ENCODE data around the gene PISD.
"Not testable (repeated sequence)": the region's sequence is repeated elsewhere in the genome, so short reads cannot be mapped to it uniquely, and the experiment has no call there.

Gene PISD

DNA sequence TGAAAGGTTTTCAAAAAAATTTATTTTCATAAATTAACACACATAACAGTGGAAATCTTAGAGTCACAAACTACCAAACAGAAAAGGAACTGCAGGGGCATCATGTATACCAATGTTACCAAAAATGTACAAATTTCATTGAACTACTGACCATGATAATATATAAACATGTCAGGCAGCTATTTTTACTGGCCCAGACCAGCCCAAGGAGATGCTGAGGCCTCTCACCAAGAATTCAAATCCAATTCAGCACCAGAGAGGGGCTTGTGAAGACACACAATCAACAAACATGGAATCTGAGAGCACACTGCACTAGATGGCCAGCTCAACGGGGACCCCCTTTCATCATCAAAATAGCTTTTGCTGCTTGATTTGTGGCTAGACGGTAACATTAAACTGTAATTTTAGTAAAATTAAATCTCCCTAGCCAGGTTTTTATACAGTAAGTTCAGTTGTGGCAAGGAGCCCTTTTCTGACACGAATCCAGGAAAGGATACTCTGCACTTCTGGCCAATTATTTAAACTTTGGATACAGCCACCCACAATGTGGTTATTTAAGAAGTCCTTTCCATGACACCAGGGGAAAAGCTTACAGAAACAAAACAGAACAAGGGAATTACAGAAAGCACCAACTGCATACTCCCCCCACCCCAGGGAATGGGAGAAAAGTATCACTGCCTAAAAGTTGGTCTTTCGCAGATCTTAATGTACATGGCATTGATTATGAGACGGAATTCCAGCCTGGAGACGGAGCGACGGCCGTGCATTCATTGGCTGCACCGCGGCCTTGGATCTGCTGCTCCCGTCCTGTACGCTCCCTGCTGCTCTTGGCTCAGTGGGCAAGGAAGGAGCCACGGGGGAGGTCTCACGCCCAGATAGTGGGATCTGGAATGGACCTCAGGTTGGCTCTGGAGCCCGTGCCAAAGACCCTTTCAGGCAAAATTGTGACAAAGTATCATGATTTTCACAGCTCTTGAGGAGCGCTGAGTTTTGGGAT lies 19.6 kb upstream of the PISD start:
- no peaks in the 10 kb centered on the region for H3K27me3 ChIP-seq (ENCODE audit: control insufficient read depth in 2 of 2, insufficient read depth in 2 of 2, low read length in 2 of 2)
- no peak overlapping the region for H3K4me3 ChIP-seq (ENCODE audit: low read length in 2 of 2)
- H3K9ac ChIP-seq (ENCODE audit: low read depth in 1 of 2, low read length in 2 of 2), result no peak overlapping the region
- H3K4me1 ChIP-seq (ENCODE audit: control insufficient read depth in 2 of 2, insufficient read depth in 2 of 2, low read length in 2 of 2), result no peaks in the 10 kb centered on the region
- H3K27ac ChIP-seq (ENCODE audit: low read depth in 2 of 2, low read length in 2 of 2), result no peak overlapping the region
- H3K36me3 ChIP-seq (ENCODE audit: control insufficient read depth in 2 of 2, insufficient read depth in 2 of 2, low read length in 2 of 2), result peaks cover 26 to 30% of the 10 kb centered on the region in 2 donors
- H3K9me3 ChIP-seq (ENCODE audit: control insufficient read depth in 2 of 2, low read length in 2 of 2), result no peaks in the 10 kb centered on the region

DNA sequence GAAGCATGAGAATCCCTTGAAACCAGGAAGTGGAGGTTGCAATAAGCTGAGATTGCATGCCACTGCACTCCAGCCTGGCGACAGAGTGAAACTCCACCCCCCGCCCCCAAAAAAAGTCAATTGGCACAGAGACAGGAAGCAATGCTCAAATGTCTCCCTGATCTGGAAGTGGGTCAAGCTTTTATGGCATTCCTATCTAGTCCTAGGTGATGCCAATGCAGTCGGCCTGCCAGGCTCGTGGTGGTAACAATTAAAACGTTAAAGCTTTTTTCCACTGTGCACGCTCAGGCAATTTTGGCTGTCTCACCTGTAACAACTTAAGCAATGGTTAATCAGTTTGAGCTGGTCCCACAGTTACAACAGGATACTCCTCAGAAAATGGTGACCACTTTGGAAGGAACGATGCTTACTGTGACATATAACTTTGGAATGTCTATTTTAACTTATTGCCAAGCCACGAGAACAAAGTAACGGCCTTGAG lies 18.9 kb upstream of the PISD start:
- no peaks in the 10 kb centered on the region for H3K9me3 ChIP-seq (ENCODE audit: control insufficient read depth in 2 of 2, low read length in 2 of 2)
- no peaks in the 10 kb centered on the region for H3K27me3 ChIP-seq (ENCODE audit: control insufficient read depth in 2 of 2, insufficient read depth in 2 of 2, low read length in 2 of 2)
- H3K36me3 ChIP-seq (ENCODE audit: control insufficient read depth in 2 of 2, insufficient read depth in 2 of 2, low read length in 2 of 2), result peaks cover 26% of the 10 kb centered on the region in 2 donors
- H3K27ac ChIP-seq (ENCODE audit: low read depth in 2 of 2, low read length in 2 of 2), result no peak overlapping the region
- H3K9ac ChIP-seq (ENCODE audit: low read depth in 1 of 2, low read length in 2 of 2), result no peak overlapping the region
- H3K4me1 ChIP-seq (ENCODE audit: control insufficient read depth in 2 of 2, insufficient read depth in 2 of 2, low read length in 2 of 2), result peaks cover 0 to 4% of the 10 kb centered on the region in 2 donors
- no peak overlapping the region for H3K4me3 ChIP-seq (ENCODE audit: low read length in 2 of 2)

DNA sequence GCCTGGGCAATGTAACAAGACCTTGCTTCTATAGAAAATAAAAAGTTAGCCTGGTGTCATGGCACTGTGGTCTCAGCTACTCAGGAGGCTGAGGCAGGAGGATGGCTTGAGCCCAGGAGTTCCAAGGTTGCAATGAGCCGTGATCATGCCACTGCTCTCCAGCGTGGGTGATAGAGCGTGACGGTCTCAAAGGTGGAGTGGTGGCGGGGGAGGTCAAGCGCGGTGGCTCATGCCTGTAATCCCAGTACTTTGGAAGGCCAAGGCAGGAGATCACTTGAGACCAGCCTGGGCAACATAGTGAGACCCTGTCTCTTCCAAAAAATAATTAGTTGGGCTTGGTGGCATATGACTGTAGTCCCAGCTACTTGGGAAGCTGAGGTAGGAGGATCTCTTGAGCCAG lies 16.7 kb upstream of the PISD start:
- H3K36me3 ChIP-seq (ENCODE audit: control insufficient read depth in 2 of 2, insufficient read depth in 2 of 2, low read length in 2 of 2), result peaks cover 8% of the 10 kb centered on the region in 2 donors
- H3K27me3 ChIP-seq (ENCODE audit: control insufficient read depth in 2 of 2, insufficient read depth in 2 of 2, low read length in 2 of 2), result no peaks in the 10 kb centered on the region
- no peak overlapping the region for H3K4me3 ChIP-seq (ENCODE audit: low read length in 2 of 2)
- no peak overlapping the region for H3K27ac ChIP-seq (ENCODE audit: low read depth in 2 of 2, low read length in 2 of 2)
- H3K9me3 ChIP-seq (ENCODE audit: control insufficient read depth in 2 of 2, low read length in 2 of 2), result no peaks in the 10 kb centered on the region
- H3K9ac ChIP-seq (ENCODE audit: low read depth in 1 of 2, low read length in 2 of 2), result no peak overlapping the region
- H3K4me1 ChIP-seq (ENCODE audit: control insufficient read depth in 2 of 2, insufficient read depth in 2 of 2, low read length in 2 of 2), result peaks cover 0 to 4% of the 10 kb centered on the region in 2 donors

DNA sequence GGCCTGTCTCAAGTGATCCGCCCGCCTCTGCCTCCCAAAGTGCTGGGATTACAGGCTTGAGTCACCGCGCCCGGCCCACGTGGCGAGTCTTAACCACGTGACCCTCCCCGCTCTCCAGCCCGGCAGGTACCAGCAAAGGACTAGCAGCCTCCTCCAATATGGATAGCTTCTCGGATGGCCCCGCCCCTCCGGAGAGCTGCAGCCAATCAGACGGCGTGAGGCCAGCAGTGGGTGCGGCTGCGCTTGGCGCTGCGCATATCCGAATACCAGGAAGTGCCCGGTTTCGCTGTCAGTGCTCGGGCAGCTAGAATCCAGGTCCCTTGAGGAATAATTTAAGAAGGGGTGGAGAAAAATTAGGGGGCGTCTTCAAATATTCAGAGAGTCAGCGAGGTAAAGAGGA lies 14.7 kb upstream of the PISD start:
- H3K9ac ChIP-seq (ENCODE audit: low read depth in 1 of 2, low read length in 2 of 2), result peak overlapping the region; percentile 57 to 81
- H3K27ac ChIP-seq (ENCODE audit: low read depth in 2 of 2, low read length in 2 of 2), result peak overlapping the region; percentile 43 to 46
- no peaks in the 10 kb centered on the region for H3K9me3 ChIP-seq (ENCODE audit: control insufficient read depth in 2 of 2, low read length in 2 of 2)

DNA sequence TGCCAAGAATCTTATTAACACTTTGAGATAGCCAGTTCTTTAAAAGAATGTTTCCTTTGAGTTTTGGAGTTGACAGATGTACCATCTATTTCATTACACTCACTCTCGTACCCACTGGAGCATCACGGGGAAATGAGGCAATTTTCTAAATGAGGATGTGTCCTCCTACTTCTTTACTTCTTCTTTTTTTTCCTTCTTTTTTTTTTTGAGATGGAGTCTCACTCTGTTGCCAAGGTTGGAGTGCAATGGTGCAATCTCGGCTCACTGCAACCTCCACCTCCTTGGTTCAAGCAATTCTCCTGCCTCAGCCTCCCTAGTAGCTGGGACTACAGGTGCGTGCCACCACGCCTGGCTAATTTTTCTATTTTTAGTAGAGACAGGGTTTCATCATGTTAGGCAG lies 12.2 kb upstream of the PISD start:
- H3K27ac ChIP-seq (ENCODE audit: low read depth in 2 of 2, low read length in 2 of 2); H3K9ac ChIP-seq (ENCODE audit: low read depth in 1 of 2, low read length in 2 of 2); H3K36me3 ChIP-seq (ENCODE audit: control insufficient read depth in 2 of 2, insufficient read depth in 2 of 2, low read length in 2 of 2); H3K4me3 ChIP-seq (ENCODE audit: low read length in 2 of 2); H3K9me3 ChIP-seq (ENCODE audit: control insufficient read depth in 2 of 2, low read length in 2 of 2); H3K27me3 ChIP-seq (ENCODE audit: control insufficient read depth in 2 of 2, insufficient read depth in 2 of 2, low read length in 2 of 2); H3K4me1 ChIP-seq (ENCODE audit: control insufficient read depth in 2 of 2, insufficient read depth in 2 of 2, low read length in 2 of 2): not testable (repeated sequence)

More for the DNA sequence above, 14.7 kb upstream of the PISD start:
- Histone ChIP-seq H3K4me1 (ENCODE audit: control insufficient read depth in 2 of 2, insufficient read depth in 2 of 2, low read length in 2 of 2) (peaks cover 0 to 4% of the 10 kb centered on the region in 2 donors), H3K27me3 (ENCODE audit: control insufficient read depth in 2 of 2, insufficient read depth in 2 of 2, low read length in 2 of 2) (no peaks in the 10 kb centered on the region), H3K4me3 (ENCODE audit: low read length in 2 of 2) (peak overlapping the region; percentile 65 to 81), H3K36me3 (ENCODE audit: control insufficient read depth in 2 of 2, insufficient read depth in 2 of 2, low read length in 2 of 2) (no peaks in the 10 kb centered on the region)

DNA sequence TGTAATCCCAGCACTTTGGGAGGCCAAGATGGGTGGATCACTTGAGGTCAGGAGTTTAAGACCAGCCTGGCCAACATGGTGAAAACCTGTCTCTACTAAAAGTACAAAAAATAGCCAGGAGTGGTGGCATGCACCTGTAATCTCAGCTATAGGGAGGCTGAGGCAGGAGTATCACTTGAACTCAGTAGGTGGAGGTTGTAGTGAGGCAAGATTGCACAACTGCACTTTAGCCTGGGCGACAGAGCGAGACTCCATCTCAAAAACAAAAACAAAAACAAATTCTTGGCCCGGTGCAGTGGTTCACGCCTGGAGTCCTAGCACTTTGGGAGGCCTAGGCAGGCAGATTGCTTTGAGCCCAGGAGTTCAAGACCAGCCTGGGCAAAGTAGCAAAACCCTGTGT lies 6.8 kb upstream of the PISD start:
- H3K9ac ChIP-seq (ENCODE audit: low read depth in 1 of 2, low read length in 2 of 2); H3K4me1 ChIP-seq (ENCODE audit: control insufficient read depth in 2 of 2, insufficient read depth in 2 of 2, low read length in 2 of 2); H3K4me3 ChIP-seq (ENCODE audit: low read length in 2 of 2); H3K36me3 ChIP-seq (ENCODE audit: control insufficient read depth in 2 of 2, insufficient read depth in 2 of 2, low read length in 2 of 2); H3K9me3 ChIP-seq (ENCODE audit: control insufficient read depth in 2 of 2, low read length in 2 of 2); H3K27ac ChIP-seq (ENCODE audit: low read depth in 2 of 2, low read length in 2 of 2); H3K27me3 ChIP-seq (ENCODE audit: control insufficient read depth in 2 of 2, insufficient read depth in 2 of 2, low read length in 2 of 2): not testable (repeated sequence)

DNA sequence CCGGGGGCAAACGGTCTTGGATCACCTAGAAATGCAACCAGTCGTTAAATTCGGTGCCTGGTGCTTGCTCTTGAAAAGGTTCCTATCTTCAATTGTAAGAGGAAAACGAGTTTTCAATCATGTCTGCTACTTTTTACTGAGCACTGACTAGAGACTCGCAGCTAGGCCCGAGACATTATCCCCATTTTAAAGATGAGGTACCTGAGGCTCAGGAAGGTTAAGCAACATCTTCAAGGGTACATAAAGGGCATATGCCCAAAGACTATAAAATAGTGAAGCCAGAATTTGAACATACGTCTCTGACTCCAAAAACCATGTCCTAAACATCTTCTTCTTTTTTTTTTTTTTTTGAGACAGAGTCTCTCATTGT lies 638 bp upstream of the PISD start:
- Histone ChIP-seq H3K4me3 (ENCODE audit: low read length in 2 of 2) (peak overlapping the region; percentile 88 to 97), H3K27ac (ENCODE audit: low read depth in 2 of 2, low read length in 2 of 2) (peak overlapping the region; percentile 89 to 93), H3K4me1 (ENCODE audit: control insufficient read depth in 2 of 2, insufficient read depth in 2 of 2, low read length in 2 of 2) (peaks cover 12 to 17% of the 10 kb centered on the region in 2 donors), H3K36me3 (ENCODE audit: control insufficient read depth in 2 of 2, insufficient read depth in 2 of 2, low read length in 2 of 2) (peaks cover 0 to 3% of the 10 kb centered on the region in 2 donors), H3K9me3 (ENCODE audit: control insufficient read depth in 2 of 2, low read length in 2 of 2) (no peaks in the 10 kb centered on the region), H3K9ac (ENCODE audit: low read depth in 1 of 2, low read length in 2 of 2) (peak overlapping the region; percentile 78 to 82), H3K27me3 (ENCODE audit: control insufficient read depth in 2 of 2, insufficient read depth in 2 of 2, low read length in 2 of 2) (no peaks in the 10 kb centered on the region)

DNA sequence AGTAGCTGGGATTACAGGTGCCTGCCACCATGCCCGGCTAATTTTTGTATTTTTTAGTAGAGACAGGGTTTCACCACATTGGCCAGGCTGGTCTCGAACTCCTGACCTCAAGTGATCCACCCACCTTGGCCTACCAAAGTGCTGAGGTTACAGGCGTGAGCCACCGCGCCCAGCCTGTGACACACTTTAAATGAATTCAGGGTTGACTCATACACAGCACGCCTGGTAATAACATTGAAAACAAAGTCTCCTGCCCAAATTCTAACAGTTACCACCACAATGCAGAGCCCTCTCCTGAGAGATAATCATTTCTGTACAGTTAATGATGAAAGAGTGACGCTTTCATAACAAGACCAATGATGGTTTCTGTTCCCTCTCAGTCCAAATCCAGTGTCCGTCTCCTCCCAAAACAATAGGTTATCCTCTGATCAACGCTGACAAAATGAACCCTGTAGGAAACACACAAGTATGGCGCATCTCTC lies 1.1 kb downstream of the PISD start:
- not testable (repeated sequence) for H3K9me3 ChIP-seq (ENCODE audit: control insufficient read depth in 2 of 2, low read length in 2 of 2); H3K36me3 ChIP-seq (ENCODE audit: control insufficient read depth in 2 of 2, insufficient read depth in 2 of 2, low read length in 2 of 2); H3K27me3 ChIP-seq (ENCODE audit: control insufficient read depth in 2 of 2, insufficient read depth in 2 of 2, low read length in 2 of 2)
- Histone ChIP-seq H3K4me3 (ENCODE audit: low read length in 2 of 2) (peak overlapping the region; percentile 88 to 97), H3K27ac (ENCODE audit: low read depth in 2 of 2, low read length in 2 of 2) (peak overlapping the region; percentile 89 to 93), H3K9ac (ENCODE audit: low read depth in 1 of 2, low read length in 2 of 2) (peak overlapping the region; percentile 78 to 83), H3K4me1 (ENCODE audit: control insufficient read depth in 2 of 2, insufficient read depth in 2 of 2, low read length in 2 of 2) (peaks cover 12 to 17% of the 10 kb centered on the region in 2 donors)

DNA sequence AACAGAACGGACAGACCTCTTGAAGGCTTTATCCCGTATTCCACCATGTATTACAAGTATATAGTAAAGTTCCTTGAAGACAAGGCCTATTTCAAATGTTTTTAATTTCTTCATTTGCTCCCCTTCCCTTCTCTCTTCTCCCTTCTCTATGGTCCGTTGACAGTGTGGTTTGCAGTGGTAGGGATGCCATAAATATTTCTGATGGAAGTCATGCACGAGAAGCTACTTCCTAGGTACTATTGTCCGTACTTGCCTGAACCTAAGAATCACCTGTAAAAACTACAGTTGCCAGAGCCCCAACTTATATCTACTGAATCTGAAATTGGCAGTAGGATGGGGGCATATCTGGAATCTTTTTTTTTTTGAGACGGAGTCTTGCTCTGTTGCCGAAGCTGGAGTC lies 2.8 kb downstream of the PISD start:
- H3K4me1 ChIP-seq (ENCODE audit: control insufficient read depth in 2 of 2, insufficient read depth in 2 of 2, low read length in 2 of 2), result peaks cover 12 to 14% of the 10 kb centered on the region in 2 donors
- H3K27ac ChIP-seq (ENCODE audit: low read depth in 2 of 2, low read length in 2 of 2), result no peak overlapping the region
- no peaks in the 10 kb centered on the region for H3K9me3 ChIP-seq (ENCODE audit: control insufficient read depth in 2 of 2, low read length in 2 of 2)

DNA sequence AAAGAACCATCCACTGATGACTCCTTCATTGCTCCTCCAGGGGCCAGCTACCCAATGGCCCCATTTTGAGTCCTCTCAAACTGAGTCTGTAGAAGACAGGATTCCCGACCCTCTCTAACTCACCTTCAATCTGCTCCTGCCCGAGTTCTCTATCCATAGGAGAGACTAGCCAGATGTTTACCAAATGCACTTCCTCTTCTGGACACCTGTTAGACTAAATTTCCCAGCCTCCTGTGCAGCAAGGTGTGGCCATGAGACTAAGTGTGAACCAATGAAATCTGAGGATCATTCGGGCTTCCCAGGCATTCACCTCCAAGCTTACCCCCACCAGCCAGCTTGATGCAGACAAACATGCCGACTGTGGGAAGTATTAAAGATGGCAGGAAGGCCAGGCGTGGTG lies 7.6 kb downstream of the PISD start:
- H3K4me1 ChIP-seq (ENCODE audit: control insufficient read depth in 2 of 2, insufficient read depth in 2 of 2, low read length in 2 of 2), result peaks cover 0 to 2% of the 10 kb centered on the region in 2 donors
- no peaks in the 10 kb centered on the region for H3K9me3 ChIP-seq (ENCODE audit: control insufficient read depth in 2 of 2, low read length in 2 of 2)
- H3K27ac ChIP-seq (ENCODE audit: low read depth in 2 of 2, low read length in 2 of 2), result no peak overlapping the region
- no peak overlapping the region for H3K4me3 ChIP-seq (ENCODE audit: low read length in 2 of 2)
- H3K27me3 ChIP-seq (ENCODE audit: control insufficient read depth in 2 of 2, insufficient read depth in 2 of 2, low read length in 2 of 2), result no peaks in the 10 kb centered on the region
- no peak overlapping the region for H3K9ac ChIP-seq (ENCODE audit: low read depth in 1 of 2, low read length in 2 of 2)
- peaks cover 3 to 10% of the 10 kb centered on the region in 2 donors for H3K36me3 ChIP-seq (ENCODE audit: control insufficient read depth in 2 of 2, insufficient read depth in 2 of 2, low read length in 2 of 2)

More for the DNA sequence above, 2.8 kb downstream of the PISD start:
- Histone ChIP-seq H3K27me3 (ENCODE audit: control insufficient read depth in 2 of 2, insufficient read depth in 2 of 2, low read length in 2 of 2) (no peaks in the 10 kb centered on the region), H3K4me3 (ENCODE audit: low read length in 2 of 2) (no peak overlapping the region), H3K9ac (ENCODE audit: low read depth in 1 of 2, low read length in 2 of 2) (no peak overlapping the region), H3K36me3 (ENCODE audit: control insufficient read depth in 2 of 2, insufficient read depth in 2 of 2, low read length in 2 of 2) (peaks cover 0 to 3% of the 10 kb centered on the region in 2 donors)

Measured in mucosa of rectum (tissue), 2 donors.